ENCODE results near the gene VANGL2.

DNA sequence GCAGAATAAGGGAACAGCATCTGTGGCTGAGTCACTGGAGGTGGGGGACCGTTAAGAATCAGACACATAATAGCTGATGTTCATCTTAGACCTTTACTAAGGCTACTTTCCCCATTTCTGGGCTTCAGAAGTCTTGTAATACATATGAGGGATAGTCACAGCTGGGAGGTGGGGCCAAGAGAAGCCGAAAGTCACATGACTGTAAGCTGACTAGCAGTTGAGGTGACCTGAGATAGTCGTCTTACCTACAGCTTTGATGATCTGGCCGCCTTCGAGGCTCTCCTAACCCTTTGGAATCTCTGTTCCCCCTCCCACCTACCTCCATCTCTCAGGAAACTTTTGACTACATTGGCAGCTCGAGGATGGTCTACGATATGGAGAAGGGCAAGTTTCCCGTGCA is 47.8 kb upstream of the VANGL2 start:
- TF ChIP-seq YY1 (IDR thresholded peaks at IDR 0.05; ENCODE audit: insufficient read depth, insufficient read length) (no peak), SUZ12 (IDR thresholded peaks at IDR 0.05; ENCODE audit: extremely low read depth, insufficient read depth, insufficient read length) (no peak)
